PFSK-1 (cell line): Measurements from ENCODE around the gene AQP10.

Experiments used
- POLR2AphosphoS5 ChIP-seq: IDR thresholded peaks from 2 replicates; pipeline ENCODE4 v1.6.1; 2012; ENCODE audit warnings: low read depth, mild to moderate bottlenecking, control low read depth, low read length, moderate library complexity
- REST ChIP-seq, 2 experiments: IDR thresholded peaks; 2 replicates each; pipeline versions ENCODE4 v1.6.1 to v1.8.0; 2011 to 2012; ENCODE audit warnings: low read depth in 2 of 2, low read length in 2 of 2, control low read depth in 1 of 2, inconsistent platforms in 1 of 2, mild to moderate bottlenecking in 1 of 2, moderate library complexity in 1 of 2; ENCODE audit not compliant: insufficient read depth in 1 of 2
- TAF1 ChIP-seq: IDR thresholded peaks from 2 replicates; pipeline ENCODE4 v1.6.1; 2012; ENCODE audit warnings: low read length, control low read depth, borderline replicate concordance; ENCODE audit not compliant: insufficient read depth

GRCh38 chr1:154351363-154352068 lies 30.6 kb downstream of the AQP10 start:
- TF ChIP-seq POLR2AphosphoS5 (no peak), TAF1 (no peak), REST (IDR thresholded peaks at IDR 0.05; ENCODE audit: insufficient read depth in 1 of 2, low read depth in 2 of 2, low read length in 2 of 2) (no peak)
